Measurements from ENCODE around the gene MAB21L3. TPM values are rescaled to one million over a fixed set of nuclear protein-coding genes. Genes with fewer than 3 reads are reported as not detected.

Gene MAB21L3
- polyA plus RNA-seq, 1 experiment = 0.34 TPM

- ChIA-PET CTCF (interaction anchor here (1.0 to 1.6 kb wide), 6 partner anchors 9 to 340 kb away, joined by 3 to 9 read pairs (median 5); no protein-coding TSS in a partner anchor), POLR2A (no interaction called here)
- Histone ChIP-seq H3K36me3 (ENCODE audit: control insufficient read depth, insufficient read depth, low read length) (no peaks in the 10 kb centered on the region), H3K4me3 (ENCODE audit: low read depth, low read length) (no peak overlapping the region), H3K27me3 (ENCODE audit: control insufficient read depth, insufficient read depth, low read length) (peaks cover 17% of the 10 kb centered on the region)
- TF ChIP-seq, protein P1, sequence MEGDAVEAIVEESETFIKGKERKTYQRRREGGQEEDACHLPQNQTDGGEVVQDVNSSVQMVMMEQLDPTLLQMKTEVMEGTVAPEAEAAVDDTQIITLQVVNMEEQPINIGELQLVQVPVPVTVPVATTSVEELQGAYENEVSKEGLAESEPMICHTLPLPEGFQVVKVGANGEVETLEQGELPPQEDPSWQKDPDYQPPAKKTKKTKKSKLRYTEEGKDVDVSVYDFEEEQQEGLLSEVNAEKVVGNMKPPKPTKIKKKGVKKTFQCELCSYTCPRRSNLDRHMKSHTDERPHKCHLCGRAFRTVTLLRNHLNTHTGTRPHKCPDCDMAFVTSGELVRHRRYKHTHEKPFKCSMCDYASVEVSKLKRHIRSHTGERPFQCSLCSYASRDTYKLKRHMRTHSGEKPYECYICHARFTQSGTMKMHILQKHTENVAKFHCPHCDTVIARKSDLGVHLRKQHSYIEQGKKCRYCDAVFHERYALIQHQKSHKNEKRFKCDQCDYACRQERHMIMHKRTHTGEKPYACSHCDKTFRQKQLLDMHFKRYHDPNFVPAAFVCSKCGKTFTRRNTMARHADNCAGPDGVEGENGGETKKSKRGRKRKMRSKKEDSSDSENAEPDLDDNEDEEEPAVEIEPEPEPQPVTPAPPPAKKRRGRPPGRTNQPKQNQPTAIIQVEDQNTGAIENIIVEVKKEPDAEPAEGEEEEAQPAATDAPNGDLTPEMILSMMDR (IDR thresholded peaks at IDR 0.05; ENCODE audit: insufficient read depth, low read depth, low read length) = no peak
- no peak for DNase-seq (ENCODE audit: low read depth)
Measured at GRCh38 chr1:116159177-116159576, 48.0 kb downstream of the MAB21L3 start.

DNA sequence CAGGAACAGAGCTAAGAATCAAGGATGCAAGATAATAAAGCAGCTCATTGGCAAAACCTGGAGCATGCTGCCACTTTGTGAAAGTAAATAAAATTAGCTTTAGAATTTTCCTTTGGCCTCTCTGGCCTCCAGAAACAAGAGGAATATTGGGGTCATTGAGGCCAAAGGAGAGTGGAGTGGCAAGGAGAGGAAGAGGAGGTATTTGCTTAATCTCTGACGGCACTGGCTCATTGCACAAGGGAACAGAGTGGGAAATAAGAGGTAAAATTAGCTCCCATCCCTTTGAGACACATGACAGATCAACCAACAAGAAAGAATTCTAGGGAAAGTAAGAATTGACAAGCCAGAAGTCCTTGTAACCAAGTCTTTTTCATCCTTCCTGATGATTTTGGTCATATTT lies 48.4 kb downstream of the MAB21L3 start:
- TF ChIP-seq, protein P1 (IDR thresholded peaks at IDR 0.05; ENCODE audit: insufficient read depth, low read depth, low read length) = no peak
- H3K4me3 ChIP-seq (ENCODE audit: low read depth, low read length) = no peak overlapping the region
- peaks cover 14% of the 10 kb centered on the region for H3K27me3 ChIP-seq (ENCODE audit: control insufficient read depth, insufficient read depth, low read length)
- ChIA-PET POLR2A (no interaction called here), CTCF (interaction anchor here (1.0 to 1.6 kb wide), 6 partner anchors 9 to 340 kb away, joined by 3 to 9 read pairs (median 5); no protein-coding TSS in a partner anchor)
- no peak for DNase-seq (ENCODE audit: low read depth)
- no peaks in the 10 kb centered on the region for H3K36me3 ChIP-seq (ENCODE audit: control insufficient read depth, insufficient read depth, low read length)

DNA sequence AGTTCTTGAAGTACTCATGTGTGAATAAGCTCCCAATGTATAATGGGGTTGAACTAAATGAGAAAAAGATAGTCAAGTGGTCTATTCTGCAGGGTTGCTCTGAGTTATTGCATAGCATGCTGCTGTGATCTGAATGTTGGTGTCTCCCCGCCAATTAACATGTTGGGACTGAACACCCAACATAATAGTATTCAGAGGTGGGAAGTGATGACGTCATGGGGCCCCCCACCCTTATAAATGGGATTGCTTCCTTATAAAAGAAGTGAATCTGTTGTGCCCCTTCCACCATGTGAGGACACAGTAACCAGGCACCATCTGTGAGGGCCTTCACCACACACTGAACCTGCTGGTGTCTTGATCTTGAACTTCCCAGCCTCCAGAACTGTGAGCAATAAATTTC lies 50.2 kb downstream of the MAB21L3 start:
- CTCF ChIA-PET = interaction anchor here (0.6 kb wide), 1 partner anchor 180 kb away, joined by 3 read pairs; no protein-coding TSS in a partner anchor
- H3K36me3 ChIP-seq (ENCODE audit: control insufficient read depth, insufficient read depth, low read length) = no peaks in the 10 kb centered on the region
- DNase-seq (ENCODE audit: low read depth) = no peak
- TF ChIP-seq, protein P1 (IDR thresholded peaks at IDR 0.05; ENCODE audit: insufficient read depth, low read depth, low read length) = no peak
- POLR2A ChIA-PET = no interaction called here
- H3K4me3 ChIP-seq (ENCODE audit: low read depth, low read length) = no peak overlapping the region
- peaks cover 11% of the 10 kb centered on the region for H3K27me3 ChIP-seq (ENCODE audit: control insufficient read depth, insufficient read depth, low read length)

DNA sequence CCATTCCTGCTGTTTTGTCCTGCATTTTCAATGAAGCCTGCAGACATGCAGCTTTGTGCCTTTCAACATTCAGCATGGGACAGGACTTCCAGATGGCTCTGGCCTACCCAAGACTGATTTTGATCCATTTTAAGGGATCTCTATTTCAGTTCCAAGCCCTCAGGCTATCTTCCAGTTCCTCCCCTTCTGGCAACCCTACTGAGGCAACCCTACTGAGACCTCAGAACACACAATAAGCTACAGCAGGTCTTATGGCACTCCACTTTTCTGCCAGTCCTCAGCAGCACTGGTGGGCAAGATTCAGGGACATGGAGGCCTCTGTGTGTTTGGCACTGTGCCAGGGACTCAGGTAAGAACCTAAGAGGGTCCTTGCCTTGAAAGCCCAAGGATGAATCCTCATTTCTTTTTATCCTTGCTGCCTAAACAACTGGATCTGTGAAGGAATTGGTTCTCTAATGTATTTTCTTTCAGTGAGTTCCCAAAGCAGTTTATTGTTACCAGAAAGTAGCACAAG lies 50.7 kb downstream of the MAB21L3 start:
- TF ChIP-seq, protein P1 (IDR thresholded peaks at IDR 0.05; ENCODE audit: insufficient read depth, low read depth, low read length) = no peak
- DNase-seq (ENCODE audit: low read depth) = no peak
- CTCF ChIA-PET = interaction anchor here (0.6 kb wide), 1 partner anchor 180 kb away, joined by 3 read pairs; no protein-coding TSS in a partner anchor
- Histone ChIP-seq H3K27me3 (ENCODE audit: control insufficient read depth, insufficient read depth, low read length) (peaks cover 12% of the 10 kb centered on the region), H3K36me3 (ENCODE audit: control insufficient read depth, insufficient read depth, low read length) (no peaks in the 10 kb centered on the region), H3K4me3 (ENCODE audit: low read depth, low read length) (no peak overlapping the region)
- POLR2A ChIA-PET = no interaction called here

DNA sequence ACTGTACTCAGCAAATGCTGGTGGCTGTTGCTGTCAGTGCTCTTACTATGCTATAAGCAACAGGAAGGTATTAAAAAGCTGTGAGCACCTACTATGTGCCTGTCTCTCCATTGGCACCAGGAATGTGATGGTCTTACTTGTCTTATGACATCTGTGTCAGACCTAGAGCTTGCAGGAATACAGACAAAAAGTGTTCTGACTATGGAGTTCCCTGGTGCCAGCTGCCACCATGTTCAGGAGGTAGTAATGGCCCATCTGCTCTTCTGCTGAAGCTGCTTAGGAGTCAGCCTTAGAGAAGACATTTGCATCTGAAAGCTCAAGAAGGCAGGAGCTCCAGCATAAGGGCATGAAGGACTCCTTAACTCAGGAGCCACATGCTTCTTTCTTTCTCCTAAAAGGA lies 52.3 kb downstream of the MAB21L3 start:
- ChIA-PET POLR2A (no interaction called here), CTCF (interaction anchor here (1.2 to 2.1 kb wide), 5 partner anchors 10 to 336 kb away, joined by 3 to 7 read pairs (median 5); no protein-coding TSS in a partner anchor)
- no peak for DNase-seq (ENCODE audit: low read depth)
- Histone ChIP-seq H3K4me3 (ENCODE audit: low read depth, low read length) (no peak overlapping the region), H3K27me3 (ENCODE audit: control insufficient read depth, insufficient read depth, low read length) (peaks cover 14% of the 10 kb centered on the region), H3K36me3 (ENCODE audit: control insufficient read depth, insufficient read depth, low read length) (no peaks in the 10 kb centered on the region)
- TF ChIP-seq, protein P1 (IDR thresholded peaks at IDR 0.05; ENCODE audit: insufficient read depth, low read depth, low read length) = no peak

All from BJ (cell line).